ENCODE data around the gene CLK1. TPM values are rescaled to one million over a fixed set of nuclear protein-coding genes. Genes with fewer than 3 reads are reported as not detected.

The CLK1 gene
- total and polyA plus RNA-seq, 2 of the 13 experiments (the other 11 are each of a cell fraction or from before 2014, with no cell fraction given), result 66.6 to 101 TPM

GRCh38 chr2:200888704-200889625, 24.5 kb upstream of the CLK1 start, which contains the start of the genes NIF3L1 and PPIL3 (continued):
- TF ChIP-seq DZIP1 (CRISPR knock-in tag; IDR thresholded peaks at IDR 0.05), result no peak
- TF ChIP-seq ZNF501 (CRISPR knock-in tag; IDR thresholded peaks at IDR 0.05), result peak; percentile 98
- peak; percentile 66; the same call in 1 of the 2 replicates for TF ChIP-seq KDM3A (CRISPR knock-in tag; IDR thresholded peaks at IDR 0.05; ENCODE audit: low read depth)
- TF ChIP-seq HINFP (CRISPR knock-in tag; IDR thresholded peaks at IDR 0.05; ENCODE audit: low read depth), result peak; percentile 65
- peak; percentile 45; the same call in 1 of the 2 replicates for TF ChIP-seq ZNF782 (CRISPR knock-in tag; IDR thresholded peaks at IDR 0.05; ENCODE audit: borderline replicate concordance)
- TF ChIP-seq MED13 (CRISPR knock-in tag; IDR thresholded peaks at IDR 0.05), result peak; percentile 87
- no peak for TF ChIP-seq ZNF496 (CRISPR knock-in tag; IDR thresholded peaks at IDR 0.05; ENCODE audit: insufficient replicate concordance)
- TF ChIP-seq ZNF564 (CRISPR knock-in tag; IDR thresholded peaks at IDR 0.05), result peak; percentile 26; the same call in 1 of the 2 replicates
- TF ChIP-seq ZNF350 (CRISPR knock-in tag; IDR thresholded peaks at IDR 0.05; ENCODE audit: borderline replicate concordance, low read depth), result peak; percentile 97
- TF ChIP-seq MNT (IDR thresholded peaks at IDR 0.05), result no peak
- no peak for TF ChIP-seq ZSCAN31 (CRISPR knock-in tag; IDR thresholded peaks at IDR 0.05; ENCODE audit: low read depth)
- TF ChIP-seq ZFAT (CRISPR knock-in tag; conservative IDR thresholded peaks at IDR 0.05), result peak; percentile 95
- TF ChIP-seq BRF2 (CRISPR knock-in tag; IDR thresholded peaks at IDR 0.05), result no peak
- no peak for TF ChIP-seq ZNF577 (CRISPR knock-in tag; IDR thresholded peaks at IDR 0.05; ENCODE audit: borderline replicate concordance, low read depth)
- 0 out of 2 replicates have a peak, but pooled peaks have one; percentile 17 for TF ChIP-seq ELF4 (CRISPR knock-in tag; IDR thresholded peaks at IDR 0.05; ENCODE audit: borderline replicate concordance)
- TF ChIP-seq RFXAP (CRISPR knock-in tag; IDR thresholded peaks at IDR 0.05; ENCODE audit: borderline replicate concordance), result peak; percentile 90
- TF ChIP-seq ZNF563 (CRISPR knock-in tag; IDR thresholded peaks at IDR 0.05), result 0 out of 2 replicates have a peak, but pooled peaks have one; percentile 63
- 0 out of 2 replicates have a peak, but pooled peaks have one; percentile 76 for TF ChIP-seq TRAFD1 (CRISPR knock-in tag; IDR thresholded peaks at IDR 0.05; ENCODE audit: borderline replicate concordance)
- no peak for TF ChIP-seq TRIM24 (CRISPR knock-in tag; IDR thresholded peaks at IDR 0.05)
